ENCODE measurements around the gene ZPBP. TPM values are rescaled to one million over a fixed set of nuclear protein-coding genes. Genes with fewer than 3 reads are reported as not detected.

ZPBP gene
- polyA plus RNA-seq (2011; rRNA removed): not detected in 2 replicates
- polyA minus RNA-seq (2011; rRNA and poly(A)+ RNA removed): not detected in 2 replicates

DNA sequence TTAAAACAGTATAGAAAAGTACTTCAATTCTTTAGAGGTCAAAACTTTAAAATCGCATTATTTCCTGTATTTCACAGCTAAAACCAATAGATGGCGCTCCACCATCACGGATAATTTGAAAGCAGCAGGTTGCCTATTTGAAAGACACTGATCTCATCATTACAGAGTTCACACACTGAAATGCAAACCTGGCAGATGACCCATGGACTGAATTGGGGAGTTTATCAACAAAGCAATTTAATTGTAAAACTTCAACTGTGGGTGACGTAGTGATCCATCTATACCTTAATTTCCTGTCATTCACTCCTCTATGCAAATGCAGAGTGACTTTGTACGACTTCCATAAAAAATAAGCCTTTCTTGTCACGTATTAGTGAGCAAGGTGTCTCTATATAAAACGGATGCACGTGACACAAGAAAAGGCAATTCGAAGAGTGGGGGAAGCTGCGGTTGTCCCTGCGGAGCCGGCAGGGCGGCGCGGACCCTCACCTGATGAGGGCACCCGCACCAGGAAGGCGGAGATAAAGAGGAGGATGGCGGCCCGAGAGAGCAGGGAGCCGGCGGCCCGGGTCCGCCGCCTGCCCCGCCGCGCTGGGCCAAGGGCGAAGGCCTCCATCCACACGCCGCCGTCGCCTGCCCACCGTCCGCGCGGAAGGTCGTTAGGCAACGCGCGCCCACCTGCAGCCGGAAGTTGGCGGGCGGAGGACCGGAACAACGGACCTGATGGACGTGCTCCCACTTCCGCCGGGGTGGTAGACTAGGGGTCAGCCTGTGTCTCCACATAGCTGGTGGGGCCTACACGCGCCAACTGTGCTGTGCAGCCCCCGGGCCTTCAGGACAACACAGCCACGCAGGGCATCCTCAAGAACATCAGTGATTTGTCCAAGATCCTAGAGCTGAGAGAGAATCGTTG is at the start of gene ZPBP:
Gene ZPBP, minus strand, starts transcription at position 668 of the 913 bp plus-strand sequence. Its CDS starts 52 bp downstream, at position 616.
- peak within 1 kb of the TSS; percentile 11 for H3K4me3 ChIP-seq (ENCODE audit: low read depth, low read length)
- H3K36me3 ChIP-seq (ENCODE audit: control insufficient read depth, insufficient read depth, low read length): no peaks in the 10 kb centered on the region
- ChIA-PET POLR2A (no interaction called here), CTCF (interaction anchor here (0.6 to 1.4 kb wide), 9 partner anchors 10 to 1662 kb away, joined by 3 to 4 read pairs (median 3); no protein-coding TSS in a partner anchor)
- TF ChIP-seq CTCF (IDR thresholded peaks at IDR 0.05; ENCODE audit: insufficient read depth, low read depth, low read length): peak; percentile 65
- DNase-seq (ENCODE audit: low read depth): no peak
- H3K27me3 ChIP-seq (ENCODE audit: control insufficient read depth, insufficient read depth, low read length): no peaks in the 10 kb centered on the region

GRCh38 chr7:50142425-50143017 is 49.5 kb upstream of the ZPBP start:
- TF ChIP-seq CTCF (IDR thresholded peaks at IDR 0.05; ENCODE audit: insufficient read depth, low read depth, low read length): peak; percentile 66
- POLR2A ChIA-PET: no interaction called here
- no peak overlapping the region for H3K4me3 ChIP-seq (ENCODE audit: low read depth, low read length)
- no peaks in the 10 kb centered on the region for H3K36me3 ChIP-seq (ENCODE audit: control insufficient read depth, insufficient read depth, low read length)
- no peaks in the 10 kb centered on the region for H3K27me3 ChIP-seq (ENCODE audit: control insufficient read depth, insufficient read depth, low read length)
- no peak for DNase-seq (ENCODE audit: low read depth)
- CTCF ChIA-PET: interaction anchor here (0.7 to 2.0 kb wide), 4 partner anchors 10 to 1020 kb away, joined by 3 to 9 read pairs (median 8); no protein-coding TSS in a partner anchor

GRCh38 chr7:50141854-50142253 is 48.8 kb upstream of the ZPBP start:
- ChIA-PET CTCF (interaction anchor here (2.0 kb wide), 2 partner anchors 11 to 277 kb away, joined by 8 to 9 read pairs; no protein-coding TSS in a partner anchor), POLR2A (no interaction called here)
- TF ChIP-seq CTCF (IDR thresholded peaks at IDR 0.05; ENCODE audit: insufficient read depth, low read depth, low read length): no peak
- Histone ChIP-seq H3K4me3 (ENCODE audit: low read depth, low read length) (no peak overlapping the region), H3K36me3 (ENCODE audit: control insufficient read depth, insufficient read depth, low read length) (no peaks in the 10 kb centered on the region), H3K27me3 (ENCODE audit: control insufficient read depth, insufficient read depth, low read length) (no peaks in the 10 kb centered on the region)
- no peak for DNase-seq (ENCODE audit: low read depth)

GRCh38 chr7:50141131-50141530 is 48.1 kb upstream of the ZPBP start:
- TF ChIP-seq CTCF (IDR thresholded peaks at IDR 0.05; ENCODE audit: insufficient read depth, low read depth, low read length): no peak
- H3K4me3 ChIP-seq (ENCODE audit: low read depth, low read length): no peak overlapping the region
- ChIA-PET CTCF (interaction anchor here (2.0 kb wide), 2 partner anchors 12 to 277 kb away, joined by 8 to 9 read pairs; no protein-coding TSS in a partner anchor), POLR2A (no interaction called here)
- H3K27me3 ChIP-seq (ENCODE audit: control insufficient read depth, insufficient read depth, low read length): no peaks in the 10 kb centered on the region
- H3K36me3 ChIP-seq (ENCODE audit: control insufficient read depth, insufficient read depth, low read length): no peaks in the 10 kb centered on the region
- DNase-seq (ENCODE audit: low read depth): no peak

- POLR2A ChIA-PET: no interaction called here
- H3K36me3 ChIP-seq (ENCODE audit: control insufficient read depth, insufficient read depth, low read length): no peaks in the 10 kb centered on the region
- H3K27me3 ChIP-seq (ENCODE audit: control insufficient read depth, insufficient read depth, low read length): no peaks in the 10 kb centered on the region
- CTCF ChIA-PET: no interaction called here
- DNase-seq (ENCODE audit: low read depth): no peak
- TF ChIP-seq CTCF (IDR thresholded peaks at IDR 0.05; ENCODE audit: insufficient read depth, low read depth, low read length): no peak
- H3K4me3 ChIP-seq (ENCODE audit: low read depth, low read length): no peak overlapping the region
Observed at GRCh38 chr7:50140688-50141087, 47.6 kb upstream of the ZPBP start.

Measured in BJ (cell line).